ENCODE data around the gene GRIP2.

Gene GRIP2

DNA sequence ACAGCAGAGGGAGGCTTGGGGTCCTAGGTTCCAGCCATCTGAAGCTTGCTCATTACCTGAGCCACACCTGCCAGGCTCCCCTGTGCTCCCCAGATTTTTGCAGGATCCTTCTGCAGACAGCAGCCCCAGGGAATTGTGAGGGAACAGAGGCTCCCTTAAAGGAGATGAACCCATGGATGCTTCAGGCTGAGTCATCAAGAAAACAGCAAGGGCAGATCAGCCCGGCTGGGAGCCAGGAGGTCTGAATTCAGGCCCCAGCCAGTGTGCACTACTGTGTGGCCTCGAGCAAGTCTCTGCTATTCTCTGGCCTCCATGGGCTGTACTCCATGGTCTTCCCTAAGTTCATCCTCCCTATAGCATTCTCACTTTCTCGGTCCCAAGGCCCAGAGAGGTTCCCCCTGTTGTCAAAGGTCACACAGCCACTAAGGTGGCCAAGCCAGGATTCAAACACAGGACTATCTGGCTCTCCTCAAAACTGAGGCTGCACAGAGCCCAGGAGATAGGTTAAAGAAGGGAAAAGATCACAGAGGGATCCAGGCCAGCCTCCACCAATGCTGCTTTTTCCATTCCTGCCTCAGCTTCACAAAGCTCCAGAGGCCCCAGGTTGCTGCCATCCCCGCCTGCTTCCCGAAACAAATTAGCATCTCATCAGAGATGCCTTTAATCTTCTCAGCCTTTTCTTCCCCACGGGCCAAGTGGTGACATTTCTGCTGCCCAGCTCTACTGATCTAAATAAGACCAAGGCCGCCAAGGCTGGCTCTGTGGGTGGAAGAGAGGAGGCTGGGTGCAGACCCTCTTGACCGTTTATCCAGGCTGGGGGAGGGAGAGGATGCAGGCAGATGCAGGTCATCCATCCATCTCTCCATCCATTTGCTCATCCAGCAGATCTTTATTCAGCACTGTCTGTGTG is 21.2 kb upstream of the GRIP2 start:
- TF ChIP-seq, protein P1, sequence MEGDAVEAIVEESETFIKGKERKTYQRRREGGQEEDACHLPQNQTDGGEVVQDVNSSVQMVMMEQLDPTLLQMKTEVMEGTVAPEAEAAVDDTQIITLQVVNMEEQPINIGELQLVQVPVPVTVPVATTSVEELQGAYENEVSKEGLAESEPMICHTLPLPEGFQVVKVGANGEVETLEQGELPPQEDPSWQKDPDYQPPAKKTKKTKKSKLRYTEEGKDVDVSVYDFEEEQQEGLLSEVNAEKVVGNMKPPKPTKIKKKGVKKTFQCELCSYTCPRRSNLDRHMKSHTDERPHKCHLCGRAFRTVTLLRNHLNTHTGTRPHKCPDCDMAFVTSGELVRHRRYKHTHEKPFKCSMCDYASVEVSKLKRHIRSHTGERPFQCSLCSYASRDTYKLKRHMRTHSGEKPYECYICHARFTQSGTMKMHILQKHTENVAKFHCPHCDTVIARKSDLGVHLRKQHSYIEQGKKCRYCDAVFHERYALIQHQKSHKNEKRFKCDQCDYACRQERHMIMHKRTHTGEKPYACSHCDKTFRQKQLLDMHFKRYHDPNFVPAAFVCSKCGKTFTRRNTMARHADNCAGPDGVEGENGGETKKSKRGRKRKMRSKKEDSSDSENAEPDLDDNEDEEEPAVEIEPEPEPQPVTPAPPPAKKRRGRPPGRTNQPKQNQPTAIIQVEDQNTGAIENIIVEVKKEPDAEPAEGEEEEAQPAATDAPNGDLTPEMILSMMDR (IDR thresholded peaks at IDR 0.05; ENCODE audit: low read depth, low read length), result no peak
- DNase-seq (ENCODE audit: extremely low read depth, low read depth), result no peak

DNA sequence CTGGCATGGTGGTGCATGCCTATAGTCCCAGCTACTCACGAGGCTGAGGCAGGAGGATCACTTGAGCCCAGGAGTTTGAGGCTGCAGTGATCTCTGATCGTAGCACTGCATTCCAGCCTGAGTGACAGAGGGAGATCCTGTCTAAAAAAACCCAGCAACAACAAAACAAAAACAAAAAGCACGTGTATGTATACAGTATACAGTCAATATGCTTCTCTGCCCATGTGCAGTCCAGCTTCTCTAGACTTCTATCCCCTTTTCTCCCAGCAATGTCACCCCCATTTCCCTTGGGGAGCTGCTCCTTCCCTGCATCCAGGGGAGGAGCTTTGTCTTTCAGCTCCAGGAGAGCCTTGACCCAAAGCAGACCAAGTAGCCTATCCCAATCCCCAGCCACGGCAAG is 20.0 kb upstream of the GRIP2 start:
- TF ChIP-seq, protein P1 (IDR thresholded peaks at IDR 0.05; ENCODE audit: low read depth, low read length), result no peak
- DNase-seq (ENCODE audit: extremely low read depth, low read depth), result no peak

DNA sequence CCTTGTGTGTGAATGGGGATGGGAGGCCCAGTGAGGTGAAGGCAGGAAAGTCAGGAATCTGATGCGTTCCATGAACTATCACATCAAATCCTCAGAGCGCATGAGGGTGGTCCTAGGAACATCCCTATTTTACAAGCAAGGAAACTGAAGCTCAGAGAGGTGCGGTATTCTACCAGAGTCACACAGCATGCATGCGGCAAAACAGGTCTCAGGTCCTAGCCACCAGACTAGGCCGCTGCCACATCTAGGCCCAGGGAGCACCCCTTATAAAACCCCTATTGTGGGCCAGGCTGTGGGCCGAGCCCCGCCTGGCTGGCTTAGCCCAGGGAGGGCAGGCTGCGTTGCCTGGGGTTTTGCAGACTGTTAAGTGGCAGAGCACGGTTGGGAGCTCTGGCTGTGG is 17.9 kb upstream of the GRIP2 start:
- DNase-seq (ENCODE audit: extremely low read depth, low read depth), result no peak
- TF ChIP-seq, protein P1 (IDR thresholded peaks at IDR 0.05; ENCODE audit: low read depth, low read length), result no peak

DNA sequence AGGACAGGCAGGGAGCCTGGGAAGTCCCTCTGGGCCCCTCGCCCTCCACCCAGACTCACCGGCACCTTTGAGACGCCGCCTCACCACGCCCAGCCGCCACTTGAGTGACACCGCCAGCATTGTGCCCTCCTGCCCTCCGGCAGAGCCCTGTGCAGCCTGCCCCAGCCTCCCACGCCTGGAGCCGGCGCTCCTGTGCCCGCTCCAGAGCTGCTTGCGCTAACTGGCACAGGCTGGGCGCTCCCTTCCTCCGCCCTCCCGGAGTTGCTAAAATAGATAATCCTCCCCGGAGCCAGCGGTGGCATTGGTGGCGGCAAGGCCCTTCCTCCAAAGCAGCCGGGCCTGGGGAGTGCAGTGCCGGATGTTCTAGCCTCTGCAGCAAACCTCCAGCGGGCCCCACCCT is 15.7 kb upstream of the GRIP2 start:
- TF ChIP-seq, protein P1 (IDR thresholded peaks at IDR 0.05; ENCODE audit: low read depth, low read length), result no peak
- no peak for DNase-seq (ENCODE audit: extremely low read depth, low read depth)

DNA sequence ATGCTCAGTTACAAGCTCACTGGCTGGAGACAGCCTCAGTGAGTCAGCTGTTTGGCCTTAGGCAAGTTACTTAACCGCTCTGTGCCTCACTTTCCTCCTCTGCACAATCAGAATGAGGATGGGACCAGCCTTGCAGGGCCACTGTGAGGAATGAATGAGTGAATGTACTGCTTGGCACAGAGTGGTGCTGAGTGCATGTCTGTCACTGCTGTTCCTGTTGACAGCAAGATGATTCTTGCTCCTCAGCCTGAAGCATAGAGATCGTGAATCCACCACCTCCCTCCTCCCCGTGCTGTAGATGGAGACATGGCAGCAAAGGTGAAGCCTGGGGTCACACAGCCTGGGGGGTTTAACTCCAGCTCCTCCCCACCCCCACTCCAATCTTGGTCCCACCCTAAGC is 14.6 kb upstream of the GRIP2 start:
- DNase-seq (ENCODE audit: extremely low read depth, low read depth), result no peak
- TF ChIP-seq, protein P1 (IDR thresholded peaks at IDR 0.05; ENCODE audit: low read depth, low read length), result no peak

DNA sequence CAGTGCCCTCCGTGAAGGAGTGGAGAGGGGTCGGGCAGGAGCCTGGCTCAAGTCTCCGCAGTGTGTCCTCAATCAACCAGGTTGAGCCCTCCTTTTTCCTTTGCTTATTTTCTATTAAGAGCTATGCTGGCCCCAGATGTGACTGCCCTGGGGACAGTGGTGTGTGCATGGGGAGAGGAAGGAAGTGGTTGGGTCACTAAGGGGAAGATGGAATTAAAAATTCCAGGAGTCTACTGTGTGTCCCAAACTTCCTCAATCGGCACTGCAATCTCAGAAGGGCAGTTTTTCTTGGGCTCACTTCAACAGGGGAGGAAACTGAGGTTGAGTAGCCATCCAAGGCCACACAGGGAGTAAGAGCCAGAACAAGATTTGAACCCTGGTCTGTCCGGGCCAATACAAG is 13.7 kb upstream of the GRIP2 start:
- TF ChIP-seq, protein P1 (IDR thresholded peaks at IDR 0.05; ENCODE audit: low read depth, low read length), result no peak
- no peak for DNase-seq (ENCODE audit: extremely low read depth, low read depth)

DNA sequence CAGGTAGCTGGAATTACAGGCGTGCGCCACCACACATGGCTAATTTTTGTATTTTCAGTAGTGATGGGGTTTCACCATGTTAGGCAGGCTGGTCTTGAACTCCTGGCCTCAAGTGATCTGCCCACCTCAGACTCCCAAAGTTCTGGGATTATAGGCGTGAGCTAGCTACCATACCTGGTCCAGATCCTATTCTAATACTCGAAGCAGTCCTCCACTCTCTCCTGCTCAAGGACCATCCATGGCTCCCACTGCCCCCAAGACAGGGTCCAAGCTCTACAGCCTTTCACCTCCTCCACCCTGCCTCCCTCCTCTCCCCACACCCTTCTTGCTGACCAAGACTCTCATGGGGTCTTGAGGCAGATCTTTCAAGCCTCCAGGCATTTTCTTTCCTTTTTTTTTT is 12.6 kb upstream of the GRIP2 start:
- TF ChIP-seq, protein P1 (IDR thresholded peaks at IDR 0.05; ENCODE audit: low read depth, low read length), result no peak

More for the DNA sequence above, 12.6 kb upstream of the GRIP2 start:
- DNase-seq (ENCODE audit: extremely low read depth, low read depth), result no peak
